GM21723 (cell line): ENCODE measurements around the gene VSNL1.

Source experiments
- ATAC-seq: cut with Tn5 transposase; IDR thresholded peaks from one replicate; pipeline ENCODE4 v1.9.1; 2021; ENCODE audit warnings: mild to moderate bottlenecking, moderate library complexity; ENCODE audit not compliant: unreplicated experiment

Gene VSNL1

DNA sequence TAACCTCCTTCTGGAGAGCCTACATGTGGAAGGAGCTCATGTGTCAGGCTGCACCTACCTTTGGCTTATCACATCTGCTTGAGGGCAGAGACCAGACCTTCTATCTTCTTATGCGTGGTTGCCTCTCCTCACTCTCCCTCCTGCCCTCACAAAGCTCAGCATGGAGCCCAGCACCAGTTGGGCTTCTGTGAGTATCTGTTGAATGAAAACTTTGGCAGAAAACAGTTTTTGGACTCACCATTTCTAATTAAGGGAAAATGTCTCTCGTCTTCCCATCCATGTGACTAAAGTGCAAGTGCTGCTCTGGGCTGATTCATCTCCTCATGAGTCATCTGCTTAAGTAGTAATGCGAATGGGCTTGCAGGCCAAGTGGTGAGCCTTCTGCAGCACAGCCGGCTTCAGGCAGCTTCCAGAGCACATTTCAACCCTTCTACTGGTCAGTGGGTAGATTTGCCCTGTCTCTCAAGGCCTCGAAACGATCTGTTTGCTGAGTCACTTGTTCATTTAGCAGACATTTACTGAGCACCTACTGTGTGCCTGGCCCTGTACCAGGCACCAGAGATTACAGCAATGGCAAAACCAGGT lies 102.6 kb downstream of the VSNL1 start:
- no peak for ATAC-seq

DNA sequence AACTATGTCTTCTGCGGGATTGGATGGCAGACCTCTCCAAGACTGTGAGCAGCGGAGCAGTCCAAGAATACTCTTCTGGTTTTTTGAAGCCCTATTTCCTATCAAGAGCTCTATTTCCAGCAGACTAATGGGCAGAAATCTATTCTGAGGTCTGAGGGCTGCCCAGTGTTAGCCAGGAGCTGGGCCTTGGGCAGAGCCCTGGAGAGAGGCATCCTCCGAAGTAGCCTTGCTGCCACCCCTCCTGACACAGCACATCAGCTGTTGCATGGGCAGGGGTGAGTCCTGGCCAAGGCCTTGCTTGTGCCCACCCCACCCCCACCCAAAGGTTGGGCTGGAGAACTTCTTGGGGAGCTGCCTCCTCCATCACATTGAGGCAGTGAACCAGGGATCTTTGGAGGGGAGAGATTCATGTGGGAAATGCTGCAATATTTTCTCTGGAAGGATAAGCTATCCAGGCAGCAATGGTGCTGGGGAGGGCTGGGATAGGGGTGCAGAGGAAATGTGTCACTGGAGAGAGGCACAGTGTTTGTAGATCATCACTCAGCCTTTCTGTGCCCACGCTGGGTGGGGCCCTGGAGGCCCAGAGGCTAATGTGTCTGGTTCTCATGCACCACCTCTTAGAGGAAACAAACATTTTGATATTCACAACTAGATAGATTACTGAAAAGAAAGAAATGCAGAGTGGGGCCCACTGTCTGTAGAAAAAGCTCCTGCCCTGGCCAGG lies 104.7 kb downstream of the VSNL1 start:
- no peak for ATAC-seq

DNA sequence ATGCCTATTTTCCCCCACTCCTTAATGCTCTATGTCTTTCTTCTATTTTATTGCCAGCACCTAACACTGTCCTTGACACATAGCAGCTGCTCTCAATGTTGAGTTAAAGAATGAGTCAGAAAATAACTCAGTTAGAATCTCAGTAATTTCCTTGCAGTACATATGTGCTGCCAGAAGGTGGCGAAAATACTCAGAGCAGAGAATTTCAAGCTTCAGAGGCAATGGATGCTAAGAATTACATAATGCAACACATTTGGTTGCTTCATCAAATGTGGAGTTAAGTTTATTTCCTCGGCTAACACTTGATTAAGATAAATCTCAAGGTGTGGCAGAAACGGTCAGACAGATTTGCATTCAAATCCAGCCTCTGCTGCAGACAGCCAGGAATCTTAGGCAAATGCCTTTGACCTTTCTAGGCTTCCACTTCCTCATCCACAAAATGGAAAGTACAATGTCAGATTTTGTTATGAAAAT lies 105.6 kb downstream of the VSNL1 start:
- ATAC-seq, result peak; percentile 88

- no peak for ATAC-seq
These were observed 106.6 kb downstream of the VSNL1 start for GRCh38 chr2:17646838-17647701.

DNA sequence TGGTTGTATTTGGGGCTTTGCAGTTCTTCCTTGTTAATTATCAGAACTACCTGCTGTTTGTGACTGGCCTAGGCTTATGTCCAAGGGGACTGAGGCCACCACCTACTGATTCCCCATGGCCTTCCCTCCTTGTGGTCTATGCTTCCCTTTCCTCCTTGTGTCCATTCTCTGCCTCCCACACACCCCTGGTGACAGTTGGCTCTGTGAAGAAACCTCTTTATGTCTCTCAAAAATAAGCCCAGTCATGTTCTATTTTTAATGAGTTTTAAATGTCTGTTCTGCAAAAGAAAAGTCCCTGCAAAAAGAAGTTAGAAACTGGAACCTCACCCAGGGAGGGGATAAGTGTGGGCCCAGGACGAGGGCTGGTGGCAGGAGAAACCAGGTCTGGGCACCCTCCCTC lies 108.1 kb downstream of the VSNL1 start:
- no peak for ATAC-seq

- no peak for ATAC-seq
These were observed 108.5 kb downstream of the VSNL1 start for GRCh38 chr2:17649026-17649425.

GRCh38 chr2:17652681-17653394 lies 112.3 kb downstream of the VSNL1 start:
- ATAC-seq, result no peak

DNA sequence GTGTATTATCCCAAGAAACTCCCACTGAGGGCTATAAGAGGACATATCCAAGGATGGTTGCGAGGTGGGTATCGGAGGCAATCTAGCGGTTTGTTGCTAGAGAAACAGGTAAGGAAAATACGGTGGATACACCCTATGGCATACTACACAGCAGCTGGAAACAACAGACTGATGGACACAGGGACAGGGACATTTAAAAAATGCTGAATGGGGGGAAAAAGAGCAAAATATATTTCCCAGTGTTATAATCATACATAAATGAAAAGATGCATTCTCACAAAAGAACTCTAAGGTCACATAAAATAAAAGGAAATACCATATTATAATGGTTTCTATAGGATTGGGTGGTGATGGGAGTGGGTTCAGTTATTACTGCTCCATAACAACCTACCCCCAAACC lies 117.3 kb downstream of the VSNL1 start:
- ATAC-seq, result no peak

DNA sequence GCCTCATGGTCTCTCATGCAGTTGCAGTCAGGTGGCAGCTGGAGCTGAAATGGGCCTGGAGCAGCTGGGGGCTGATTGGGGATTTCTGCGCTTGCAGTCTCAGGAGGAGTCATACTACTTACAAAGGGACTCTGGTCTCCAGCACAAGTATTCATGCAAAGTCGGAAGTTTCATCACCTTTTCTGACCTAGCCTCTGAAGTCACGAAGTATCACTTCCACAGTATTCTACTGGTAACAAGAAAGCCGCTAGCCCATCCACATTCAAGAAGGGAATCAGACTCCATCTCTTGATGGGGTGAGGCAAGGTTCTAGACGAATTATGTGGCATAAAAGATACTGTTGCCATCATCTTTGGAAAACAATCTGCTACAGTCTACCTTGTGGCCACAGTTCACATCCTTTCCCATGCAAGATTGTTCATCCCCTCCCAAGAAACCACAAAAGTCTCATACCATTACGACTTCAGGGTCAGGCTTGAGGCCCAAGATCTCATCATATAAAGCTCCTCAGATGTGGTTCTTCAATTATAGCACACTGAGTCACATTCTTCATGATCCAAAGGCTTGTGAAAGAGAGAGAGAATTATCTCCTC lies 117.9 kb downstream of the VSNL1 start:
- ATAC-seq, result peak; percentile 74

DNA sequence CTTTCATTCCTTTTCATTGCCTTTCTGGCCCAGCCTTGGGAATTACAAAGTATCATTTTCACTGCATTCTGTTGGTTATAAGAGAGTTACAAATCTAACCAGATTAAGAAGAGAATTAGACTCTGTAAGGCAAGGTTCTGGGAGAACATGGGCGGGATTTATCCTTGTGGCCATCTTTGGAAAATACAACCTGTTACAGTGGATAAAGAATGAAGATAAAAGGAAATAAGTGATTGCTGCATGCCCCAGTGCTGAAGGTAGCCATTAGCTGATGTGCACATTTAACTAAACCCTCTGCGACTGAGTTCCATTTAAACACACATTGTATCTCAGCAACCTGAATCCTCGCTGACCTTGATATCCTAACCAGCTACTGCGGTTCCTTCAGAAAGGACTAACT lies 119.7 kb downstream of the VSNL1 start:
- no peak for ATAC-seq

DNA sequence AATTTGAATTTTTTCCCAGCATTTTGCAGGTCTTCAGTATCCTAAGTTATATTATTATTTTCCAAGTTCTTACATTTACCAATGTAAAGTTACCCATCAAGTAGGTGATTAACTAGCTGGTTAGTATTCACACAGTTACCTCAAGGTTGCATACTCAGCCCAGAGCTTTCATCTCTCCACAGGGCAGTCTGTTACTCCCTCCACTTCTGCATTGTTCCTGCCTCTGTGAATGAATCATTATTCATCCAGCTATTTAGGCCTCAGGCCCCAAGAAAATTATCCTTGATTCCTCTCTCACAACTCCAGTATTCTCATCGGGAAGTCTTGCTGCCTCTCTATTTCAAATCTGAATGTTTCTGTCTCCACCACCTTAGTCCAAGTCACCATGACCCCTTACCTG lies 121.0 kb downstream of the VSNL1 start:
- ATAC-seq, result no peak

DNA sequence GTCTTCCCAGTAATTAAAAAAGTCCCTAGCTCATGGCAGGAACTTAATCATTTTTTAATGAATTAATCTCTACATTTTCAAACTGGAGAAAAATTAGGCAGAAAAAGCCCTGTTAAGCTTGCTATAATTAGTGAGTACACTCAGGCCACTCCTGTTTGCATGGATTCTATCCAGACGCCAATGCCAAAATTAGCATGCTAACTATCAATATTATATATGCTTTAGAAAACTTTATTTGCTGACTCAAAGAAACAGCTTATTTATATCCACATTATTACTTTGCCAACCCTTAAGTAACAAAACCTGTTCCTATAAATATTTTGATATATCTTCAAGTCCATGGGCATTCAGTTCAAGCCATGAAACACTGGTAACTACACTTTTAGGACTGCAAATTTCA lies 122.2 kb downstream of the VSNL1 start:
- ATAC-seq, result no peak

DNA sequence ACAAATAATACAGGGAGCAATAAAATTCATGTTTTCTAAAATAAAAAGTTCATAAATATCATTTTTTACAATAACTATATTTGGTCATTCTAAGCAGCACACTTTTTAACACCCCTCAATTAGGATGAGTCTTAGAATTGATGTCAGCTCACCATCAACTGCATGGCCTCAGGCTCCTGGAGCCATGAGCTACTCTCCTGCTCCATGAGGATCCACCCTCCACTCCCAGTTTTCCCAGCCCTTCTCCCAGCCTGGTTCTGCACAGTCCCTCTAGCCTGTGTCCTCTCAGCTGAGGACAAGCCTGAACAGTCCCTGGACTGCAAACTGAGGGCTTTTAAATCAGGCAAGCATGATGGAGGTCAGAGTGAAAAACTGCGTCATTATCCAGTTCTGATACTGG lies 124.0 kb downstream of the VSNL1 start:
- no peak for ATAC-seq

DNA sequence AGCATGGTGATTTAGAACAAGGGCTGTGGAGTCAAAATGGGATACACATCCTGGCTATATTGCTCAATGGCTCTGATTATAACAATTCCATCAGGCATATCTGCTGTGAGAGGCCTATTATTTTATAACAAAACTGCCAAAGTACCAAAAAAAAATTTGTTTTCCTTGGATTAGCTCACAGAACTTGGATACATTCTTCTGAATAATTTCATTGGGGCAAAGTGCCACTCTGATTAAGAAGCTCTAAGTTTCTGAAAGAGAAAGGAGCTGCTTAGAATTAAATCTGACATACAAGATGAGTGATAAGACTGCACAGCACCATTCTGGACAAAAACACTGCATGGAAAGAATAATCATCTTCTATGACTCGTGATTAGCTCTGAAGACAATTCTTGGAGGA lies 127.4 kb downstream of the VSNL1 start:
- no peak for ATAC-seq

GRCh38 chr2:17672583-17673317 lies 132.3 kb downstream of the VSNL1 start:
- peak; percentile 51 for ATAC-seq

- no peak for ATAC-seq
These were observed 134.3 kb downstream of the VSNL1 start for GRCh38 chr2:17674817-17675216.

DNA sequence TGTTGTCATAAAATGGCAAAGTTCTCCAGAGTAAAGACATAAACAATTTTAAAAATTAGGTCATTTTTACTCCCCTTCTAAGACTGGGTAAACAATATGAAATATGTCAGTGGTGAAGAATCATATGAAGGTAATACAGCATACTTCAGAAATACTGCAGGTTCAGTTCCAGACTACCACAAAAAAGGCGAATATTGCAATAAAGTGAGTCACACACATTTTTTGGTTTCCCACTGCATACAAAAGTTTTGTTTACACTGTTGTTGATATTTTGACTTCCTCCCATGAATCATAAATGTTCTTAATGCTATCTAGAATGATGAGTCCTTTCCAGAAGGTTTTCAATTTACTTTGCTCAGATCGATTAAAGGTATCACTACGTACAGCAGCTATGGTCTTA lies 139.6 kb downstream of the VSNL1 start:
- no peak for ATAC-seq

DNA sequence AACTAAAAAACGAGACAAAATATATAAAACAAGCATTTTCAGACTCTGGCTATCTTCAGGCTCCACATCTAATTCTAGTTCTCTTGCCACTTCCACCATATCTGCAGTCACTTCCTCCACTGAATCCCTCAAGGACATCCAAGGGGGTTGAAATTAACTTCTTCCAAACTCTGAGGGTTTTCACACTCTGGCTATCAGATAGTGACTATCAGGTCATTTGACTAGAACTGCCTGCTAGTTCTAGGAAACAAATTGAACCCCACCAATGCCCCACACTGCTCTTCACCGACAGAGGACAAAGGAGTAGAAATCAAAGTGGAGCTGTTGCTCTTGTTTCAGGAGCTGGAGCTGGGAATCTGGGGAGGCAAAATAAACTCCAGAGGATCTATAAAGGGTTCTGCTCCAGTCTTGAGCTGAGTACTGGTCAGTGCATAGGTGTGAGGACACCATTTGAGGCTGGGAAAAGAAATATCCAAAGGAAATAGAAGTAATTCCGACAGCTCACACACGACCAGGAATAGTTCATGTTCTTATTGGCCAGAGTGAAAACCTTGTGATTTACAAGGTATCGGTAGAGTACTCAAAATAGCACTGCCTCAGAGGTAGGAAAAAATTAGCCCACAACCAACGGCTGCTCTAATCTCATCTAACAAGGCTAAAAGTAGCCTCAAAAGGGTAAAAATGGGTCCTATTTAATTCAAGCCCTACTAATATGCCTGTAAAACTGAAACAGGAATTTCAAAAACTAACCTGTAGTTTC lies 141.8 kb downstream of the VSNL1 start:
- no peak for ATAC-seq

GRCh38 chr2:17683981-17684380 lies 143.5 kb downstream of the VSNL1 start:
- no peak for ATAC-seq
